SK-N-DZ (cell line): Measurements from ENCODE around the gene OR1K1.
"Not testable (repeated sequence)": the region's sequence is repeated elsewhere in the genome, so short reads cannot be mapped to it uniquely, and the experiment has no call there.

Source experiments
- DNase-seq: peaks from one replicate; pipeline ENCODE4 v3.0.0-alpha.2; 2015; ENCODE audit warnings: low spot score

Gene OR1K1

GRCh38 chr9:122810306-122810946 lies 10.5 kb downstream of the OR1K1 start:
- peak; percentile 83 for DNase-seq

- DNase-seq = no peak
Measured at GRCh38 chr9:122812736-122813135, 12.8 kb downstream of the OR1K1 start.

- DNase-seq = no peak
Measured at GRCh38 chr9:122814545-122814944, 14.6 kb downstream of the OR1K1 start.

- DNase-seq = no peak
Measured at GRCh38 chr9:122815544-122815943, 15.6 kb downstream of the OR1K1 start.

- DNase-seq = no peak
Measured at GRCh38 chr9:122816163-122816867, 16.4 kb downstream of the OR1K1 start.

GRCh38 chr9:122819326-122819725 lies 19.4 kb downstream of the OR1K1 start:
- no peak for DNase-seq

GRCh38 chr9:122819791-122820489 lies 20.0 kb downstream of the OR1K1 start:
- DNase-seq = no peak

- no peak for DNase-seq
Measured at GRCh38 chr9:122820490-122820845, 20.5 kb downstream of the OR1K1 start.

GRCh38 chr9:122821278-122821943 lies 21.5 kb downstream of the OR1K1 start:
- DNase-seq = no peak

GRCh38 chr9:122822056-122822455 lies 22.1 kb downstream of the OR1K1 start:
- DNase-seq = no peak

- DNase-seq = no peak
Measured at GRCh38 chr9:122822938-122823337, 23.0 kb downstream of the OR1K1 start.

GRCh38 chr9:122827761-122828093 lies 27.8 kb downstream of the OR1K1 start:
- no peak for DNase-seq

- DNase-seq = not testable (repeated sequence)
Measured at GRCh38 chr9:122828965-122829284, 29.0 kb downstream of the OR1K1 start.

- DNase-seq = no peak
Measured at GRCh38 chr9:122832194-122832593, 32.3 kb downstream of the OR1K1 start.

GRCh38 chr9:122835313-122835731 lies 35.4 kb downstream of the OR1K1 start:
- no peak for DNase-seq

- DNase-seq = no peak
Measured at GRCh38 chr9:122837266-122837850, 37.4 kb downstream of the OR1K1 start.

- not testable (repeated sequence) for DNase-seq
Measured at GRCh38 chr9:122838441-122838840, 38.5 kb downstream of the OR1K1 start.

GRCh38 chr9:122841501-122841900 lies 41.6 kb downstream of the OR1K1 start:
- no peak for DNase-seq

- DNase-seq = no peak
Measured at GRCh38 chr9:122844137-122844536, 44.2 kb downstream of the OR1K1 start.

GRCh38 chr9:122845116-122845515 lies 45.2 kb downstream of the OR1K1 start:
- no peak for DNase-seq

GRCh38 chr9:122846371-122846940 lies 46.5 kb downstream of the OR1K1 start:
- DNase-seq = no peak
